Loucy (cell line): ENCODE results near the gene RTF1.

Source experiments
- CTCF ChIP-seq: fragments of 200-600 bp; sonication (generic); conservative IDR thresholded peaks from 2 replicates; pipeline ENCODE4 v1.5.1; 2014; ENCODE audit warnings: mild to moderate bottlenecking, antibody characterized with exemption, low read length
- EZH2phosphoT487 ChIP-seq: fragments of 200-600 bp; IDR thresholded peaks from 2 replicates; pipeline ENCODE4 v1.6.1; 2018; ENCODE audit warnings: antibody characterized with exemption, mild to moderate bottlenecking, moderate library complexity, borderline replicate concordance

DNA sequence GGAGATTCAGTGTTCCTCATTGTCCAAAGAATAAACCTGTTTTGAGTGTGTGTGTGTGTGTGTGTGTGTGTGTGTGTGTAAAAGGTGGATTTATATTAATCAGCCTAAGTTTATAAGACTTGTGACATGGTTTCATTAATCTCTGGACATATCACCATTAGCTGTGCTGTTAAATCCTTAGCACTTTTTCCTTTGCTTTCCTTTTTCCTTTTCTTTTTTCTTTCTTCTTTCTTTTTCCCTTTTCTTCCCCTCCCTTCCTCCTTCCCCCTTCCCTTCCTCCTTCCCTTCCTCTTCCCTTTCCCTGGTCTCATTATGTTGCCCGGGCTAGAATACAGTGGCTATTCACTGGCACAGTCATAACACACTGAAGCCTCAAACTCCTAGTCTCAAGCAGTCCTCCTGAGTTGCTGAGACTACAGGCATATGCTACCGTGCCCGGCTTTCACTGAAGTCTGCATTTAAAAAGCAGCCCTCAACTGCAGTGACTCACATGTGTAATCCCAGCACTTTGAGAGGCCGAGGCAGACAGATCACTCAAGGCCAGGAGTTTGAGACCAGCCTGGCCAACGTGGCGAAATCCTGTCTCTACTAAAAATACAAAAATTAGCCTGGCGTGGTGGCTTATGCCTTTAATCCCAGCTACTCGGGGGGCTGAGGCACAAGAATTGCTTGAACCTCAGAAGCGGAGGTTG is 48.1 kb downstream of the RTF1 start:
- TF ChIP-seq CTCF (no peak), EZH2phosphoT487 (no peak)
